ENCODE data around the gene VIL1.

VIL1 gene

DNA sequence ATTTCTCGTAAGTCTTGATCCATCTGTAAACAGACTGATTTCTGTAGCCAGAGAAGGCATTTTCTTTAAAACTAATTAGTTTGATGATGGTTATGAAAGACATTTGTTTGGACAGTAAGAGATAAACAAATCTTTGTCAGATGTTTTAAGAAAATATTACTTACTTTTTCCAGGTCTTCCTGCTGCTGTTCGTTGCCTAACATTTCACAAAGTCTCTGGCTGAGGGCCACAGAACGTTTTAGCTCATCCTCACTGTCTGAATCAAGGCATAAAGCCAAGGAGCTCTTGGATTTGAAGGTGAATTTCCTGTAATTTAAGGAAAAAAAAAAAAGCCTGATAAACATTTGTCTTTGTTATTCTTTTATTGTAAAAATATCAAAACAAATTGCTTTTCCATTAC lies 57.8 kb downstream of the VIL1 start:
- no peak for DNase-seq (ENCODE audit: low read depth)
- TF ChIP-seq, protein P1, sequence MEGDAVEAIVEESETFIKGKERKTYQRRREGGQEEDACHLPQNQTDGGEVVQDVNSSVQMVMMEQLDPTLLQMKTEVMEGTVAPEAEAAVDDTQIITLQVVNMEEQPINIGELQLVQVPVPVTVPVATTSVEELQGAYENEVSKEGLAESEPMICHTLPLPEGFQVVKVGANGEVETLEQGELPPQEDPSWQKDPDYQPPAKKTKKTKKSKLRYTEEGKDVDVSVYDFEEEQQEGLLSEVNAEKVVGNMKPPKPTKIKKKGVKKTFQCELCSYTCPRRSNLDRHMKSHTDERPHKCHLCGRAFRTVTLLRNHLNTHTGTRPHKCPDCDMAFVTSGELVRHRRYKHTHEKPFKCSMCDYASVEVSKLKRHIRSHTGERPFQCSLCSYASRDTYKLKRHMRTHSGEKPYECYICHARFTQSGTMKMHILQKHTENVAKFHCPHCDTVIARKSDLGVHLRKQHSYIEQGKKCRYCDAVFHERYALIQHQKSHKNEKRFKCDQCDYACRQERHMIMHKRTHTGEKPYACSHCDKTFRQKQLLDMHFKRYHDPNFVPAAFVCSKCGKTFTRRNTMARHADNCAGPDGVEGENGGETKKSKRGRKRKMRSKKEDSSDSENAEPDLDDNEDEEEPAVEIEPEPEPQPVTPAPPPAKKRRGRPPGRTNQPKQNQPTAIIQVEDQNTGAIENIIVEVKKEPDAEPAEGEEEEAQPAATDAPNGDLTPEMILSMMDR (conservative IDR thresholded peaks at IDR 0.05; ENCODE audit: low read depth, low read length) = no peak
- H3K4me3 ChIP-seq (ENCODE audit: low read length) = no peak overlapping the region

DNA sequence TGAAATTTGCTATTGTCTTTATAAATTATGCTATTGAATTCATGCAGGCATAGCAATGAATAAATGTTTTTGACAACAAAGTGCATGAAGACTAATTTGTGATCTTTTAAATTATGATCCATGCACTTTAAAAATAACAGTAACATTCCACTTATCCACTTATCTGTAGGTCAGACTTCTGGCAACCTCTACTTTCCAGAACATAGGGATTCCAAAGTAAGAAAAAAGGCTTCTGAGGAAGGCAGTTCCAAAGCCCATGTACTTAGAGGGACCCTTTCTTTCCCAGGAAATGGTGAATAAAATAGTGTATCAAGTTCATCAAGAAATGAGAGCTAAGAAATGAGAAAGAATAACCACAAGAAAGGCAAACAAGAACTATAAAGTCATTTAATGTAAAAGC lies 58.3 kb downstream of the VIL1 start:
- H3K4me3 ChIP-seq (ENCODE audit: low read length) = no peak overlapping the region
- TF ChIP-seq, protein P1 (conservative IDR thresholded peaks at IDR 0.05; ENCODE audit: low read depth, low read length) = no peak
- no peak for DNase-seq (ENCODE audit: low read depth)

DNA sequence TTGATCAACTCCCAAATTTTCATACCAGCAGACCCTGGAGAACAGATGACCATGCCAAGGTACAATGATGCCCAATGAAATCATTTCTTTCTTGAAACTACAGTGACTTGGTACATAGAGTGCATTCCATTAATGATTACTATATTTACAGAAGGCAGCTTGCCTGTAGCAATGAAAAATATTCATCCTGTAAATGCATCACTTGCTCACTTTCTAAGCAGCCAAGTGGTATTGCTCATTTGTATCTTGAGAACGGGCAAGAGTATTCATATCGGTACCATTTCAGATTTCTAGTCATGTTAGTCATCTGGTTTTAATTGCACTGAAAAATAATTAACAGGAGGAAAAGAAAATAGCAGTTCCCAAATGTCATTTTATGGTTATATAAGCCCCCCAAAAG lies 59.6 kb downstream of the VIL1 start:
- TF ChIP-seq, protein P1 (conservative IDR thresholded peaks at IDR 0.05; ENCODE audit: low read depth, low read length) = no peak
- H3K4me3 ChIP-seq (ENCODE audit: low read length) = no peak overlapping the region
- no peak for DNase-seq (ENCODE audit: low read depth)

DNA sequence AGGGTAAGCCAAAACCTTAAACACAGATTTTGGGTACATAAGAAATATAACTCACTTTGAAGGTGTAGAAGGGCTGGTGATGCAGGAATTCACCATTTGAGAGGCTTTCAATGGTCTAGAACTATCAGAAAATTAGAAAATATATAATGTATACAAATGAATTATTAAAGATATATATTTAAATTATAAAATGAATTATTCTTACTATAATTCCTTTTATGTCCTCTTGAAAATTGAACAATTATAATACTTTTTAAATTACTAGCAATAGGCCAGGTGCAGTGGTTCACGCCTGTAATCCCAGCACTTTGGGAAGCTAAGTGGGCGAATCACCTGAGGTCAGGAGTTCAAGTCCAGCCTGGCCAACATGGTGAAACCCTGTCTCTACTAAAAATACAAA lies 60.7 kb downstream of the VIL1 start:
- no peak for DNase-seq (ENCODE audit: low read depth)
- H3K4me3 ChIP-seq (ENCODE audit: low read length) = no peak overlapping the region
- TF ChIP-seq, protein P1 (conservative IDR thresholded peaks at IDR 0.05; ENCODE audit: low read depth, low read length) = no peak

DNA sequence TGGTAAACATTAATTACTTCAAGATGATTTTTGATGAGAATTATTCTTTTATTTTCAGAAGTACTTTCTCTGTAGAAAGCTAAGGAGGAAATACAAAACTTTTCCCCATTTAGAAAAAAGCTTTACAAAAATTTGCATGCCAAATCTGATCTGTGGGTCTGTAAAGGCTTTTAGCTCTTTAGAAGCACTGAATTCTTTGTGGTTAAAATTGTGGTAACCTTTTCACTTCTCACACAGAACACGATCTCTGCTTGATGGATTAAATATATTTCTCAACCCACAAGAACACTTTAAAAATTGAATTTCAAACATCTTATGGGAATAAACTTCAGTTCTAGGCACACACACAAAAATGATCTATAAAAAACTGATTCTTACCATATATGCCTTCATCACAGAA lies 63.7 kb downstream of the VIL1 start:
- no peak for DNase-seq (ENCODE audit: low read depth)
- H3K4me3 ChIP-seq (ENCODE audit: low read length) = no peak overlapping the region
- TF ChIP-seq, protein P1 (conservative IDR thresholded peaks at IDR 0.05; ENCODE audit: low read depth, low read length) = no peak

DNA sequence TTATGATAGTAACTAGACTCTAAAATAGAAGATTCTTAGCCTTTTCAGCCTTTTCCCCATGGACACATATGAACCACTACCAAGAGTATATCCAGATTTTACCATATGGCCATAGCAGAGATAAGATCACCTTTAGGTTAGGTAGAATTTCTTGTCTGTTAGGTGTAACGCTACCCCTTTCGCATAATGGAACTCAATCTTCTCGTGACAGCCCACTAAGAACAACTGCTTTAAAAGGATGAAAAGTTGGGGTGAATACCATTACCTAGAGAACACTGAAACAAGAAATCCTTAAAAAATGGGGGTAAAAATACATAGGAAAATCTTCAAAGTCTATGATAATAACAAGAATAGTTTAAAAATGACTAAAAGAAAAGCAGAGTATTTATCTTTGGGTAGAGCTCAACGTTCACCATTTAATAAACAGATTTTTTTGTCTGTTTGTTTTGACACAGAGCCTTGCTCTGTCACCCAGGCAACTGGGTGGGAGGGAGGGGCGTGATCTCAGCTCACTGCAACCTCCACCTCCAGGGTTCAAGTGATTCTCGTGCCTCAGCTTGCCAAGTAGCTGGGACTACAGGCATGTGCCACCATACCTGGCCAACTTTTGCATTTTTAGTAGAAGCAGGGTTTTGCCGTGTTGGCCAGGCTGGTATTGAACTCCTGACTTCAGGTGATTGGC lies 67.2 kb downstream of the VIL1 start:
- DNase-seq (ENCODE audit: low read depth) = no peak
- TF ChIP-seq, protein P1 (conservative IDR thresholded peaks at IDR 0.05; ENCODE audit: low read depth, low read length) = no peak
- H3K4me3 ChIP-seq (ENCODE audit: low read length) = no peak overlapping the region

DNA sequence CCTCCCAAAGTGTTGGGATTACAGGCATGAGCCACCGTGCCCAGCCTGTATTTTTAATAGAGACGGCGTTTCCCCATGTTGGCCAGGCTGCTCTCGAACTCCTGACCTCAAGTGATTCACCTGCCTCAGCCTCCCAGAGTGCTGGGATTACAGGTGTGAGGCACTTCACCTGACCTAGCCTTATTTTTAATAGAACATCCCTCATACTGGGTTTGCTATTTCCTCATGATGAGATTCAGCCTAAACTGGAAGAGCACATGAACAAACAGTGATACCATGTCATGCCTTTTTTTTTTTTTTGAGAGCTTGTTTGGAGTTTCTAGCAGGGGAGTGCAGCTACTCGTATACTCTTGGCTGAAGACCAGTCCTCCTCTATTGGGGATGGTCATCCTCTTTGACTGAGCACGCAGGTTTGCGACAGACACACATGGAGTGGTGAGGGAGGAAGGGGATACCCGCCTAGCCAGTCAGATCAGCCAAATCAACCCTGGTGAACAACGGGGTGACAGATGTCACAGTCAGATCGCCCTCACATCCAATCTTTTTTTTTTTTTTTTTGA lies 81.7 kb downstream of the VIL1 start:
- TF ChIP-seq, protein P1 (conservative IDR thresholded peaks at IDR 0.05; ENCODE audit: low read depth, low read length) = no peak
- no peak overlapping the region for H3K4me3 ChIP-seq (ENCODE audit: low read length)
- DNase-seq (ENCODE audit: low read depth) = no peak

All from retinal pigment epithelial cell (primary cell).